Measurements from ENCODE around the gene GBA2. TPM values are rescaled to one million over a fixed set of nuclear protein-coding genes. Genes with fewer than 3 reads are reported as not detected.

GBA2 gene
- 39.2 and 41.6 TPM in 2 replicates for total RNA-seq (2014; rRNA removed; shearing (Covaris generic))
- 25.3 and 26.6 TPM in 2 replicates for polyA plus RNA-seq (2015; cell fraction: cytosol; rRNA removed)
- 172 TPM in 2 replicates for polyA plus RNA-seq (2015; cell fraction: nucleus; rRNA removed)

DNA sequence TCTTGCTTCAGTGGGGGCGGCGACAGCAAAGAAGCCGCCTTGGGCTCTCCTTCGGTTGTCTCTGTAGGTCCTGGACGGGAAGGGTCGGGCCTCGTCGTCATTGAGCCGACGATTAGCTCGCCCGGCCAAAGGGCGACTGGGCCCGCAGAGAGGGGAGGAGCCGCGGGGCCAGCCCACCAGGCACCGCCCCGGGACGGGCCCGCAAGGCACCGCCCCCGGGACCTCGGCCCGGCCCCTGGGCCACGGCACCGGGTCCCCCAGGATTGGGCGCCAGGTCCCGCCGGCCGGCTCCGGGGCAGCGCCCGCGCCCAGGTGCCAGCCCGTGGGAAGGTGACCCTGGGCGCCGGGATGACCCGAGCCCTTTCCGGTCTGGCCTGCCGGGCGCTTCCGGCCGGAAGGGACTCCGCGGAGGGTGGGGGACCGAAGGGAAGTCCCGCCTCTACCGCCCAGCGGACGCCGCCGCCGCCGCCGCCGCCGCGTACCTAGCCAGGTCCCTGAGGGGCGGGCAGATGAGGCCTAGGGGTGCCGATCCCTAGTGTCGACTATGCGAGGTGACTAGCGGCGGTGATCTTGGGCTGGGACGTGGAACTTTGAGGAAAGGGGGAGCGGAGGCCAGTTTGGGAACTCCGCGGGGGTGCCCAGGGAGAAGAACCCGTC is at the start of gene GBA2, which contains the start of gene RGP1:
Gene GBA2 (minus strand): TSS at position 371 of the 657 bp plus-strand sequence. CDS start 524 bp downstream, outside the sequence.
Gene RGP1 (plus strand): TSS at position 430 of the 657 bp plus-strand sequence. CDS start 469 bp downstream, outside the sequence.
- DNase-seq (ENCODE audit: low read depth) = peak; percentile 74

DNA sequence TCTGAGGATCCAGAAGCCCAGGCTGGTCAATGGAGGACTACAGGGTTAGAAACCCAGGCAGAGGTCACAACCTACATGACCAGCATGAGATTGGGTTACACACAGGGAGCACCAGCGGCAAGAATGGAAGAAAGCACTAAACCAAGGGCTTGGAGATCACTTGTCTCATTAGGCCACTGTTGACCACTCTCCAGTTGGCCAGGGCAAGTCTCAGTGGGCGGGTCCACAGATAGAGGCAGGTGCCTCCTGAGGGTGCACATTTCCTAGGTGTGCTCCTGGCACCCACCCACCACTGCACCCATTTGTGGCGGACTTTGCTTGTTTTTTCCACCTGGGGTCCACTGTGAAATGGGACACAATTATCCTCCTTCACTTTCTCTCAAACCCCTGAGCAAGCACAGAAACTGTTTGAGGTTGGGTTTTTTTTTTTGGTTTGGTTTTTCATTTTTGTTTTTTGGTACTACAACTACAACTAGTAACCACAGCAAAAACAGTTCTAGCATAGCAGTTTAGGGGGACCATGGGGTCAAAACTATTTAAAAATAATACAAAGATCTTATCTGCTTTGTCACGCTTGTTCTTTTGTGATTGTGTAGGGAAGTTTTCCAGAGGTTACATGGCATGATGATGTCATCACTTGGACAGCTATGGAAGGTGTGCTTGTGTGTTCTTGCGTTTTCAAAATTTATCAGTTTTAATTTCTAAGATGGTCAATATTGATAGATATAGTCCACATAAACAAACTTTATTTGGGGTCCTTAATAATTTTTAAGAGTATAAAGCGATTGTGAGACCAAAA is 48.5 kb upstream of the GBA2 start:
- DNase-seq (ENCODE audit: low read depth) = no peak

DNA sequence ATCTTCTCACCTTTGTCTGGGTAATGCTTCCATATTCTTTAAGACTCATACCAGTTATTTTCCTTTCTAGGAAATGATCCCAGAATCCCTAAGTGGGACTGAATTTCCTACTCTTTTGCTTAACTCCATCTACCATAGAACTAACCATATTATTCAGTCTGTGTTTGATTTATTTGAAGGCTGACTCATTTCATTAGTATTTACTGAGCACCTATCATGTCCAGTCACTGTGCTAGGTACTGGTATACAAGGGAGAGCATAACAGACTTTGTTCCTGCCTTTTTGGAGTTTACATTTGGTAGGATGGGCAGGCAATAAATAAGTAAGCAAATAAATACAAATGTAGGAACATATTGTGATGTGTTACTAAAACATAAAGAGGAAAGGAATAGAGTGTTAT is 46.7 kb upstream of the GBA2 start:
- peak; percentile 44 for DNase-seq (ENCODE audit: low read depth)

DNA sequence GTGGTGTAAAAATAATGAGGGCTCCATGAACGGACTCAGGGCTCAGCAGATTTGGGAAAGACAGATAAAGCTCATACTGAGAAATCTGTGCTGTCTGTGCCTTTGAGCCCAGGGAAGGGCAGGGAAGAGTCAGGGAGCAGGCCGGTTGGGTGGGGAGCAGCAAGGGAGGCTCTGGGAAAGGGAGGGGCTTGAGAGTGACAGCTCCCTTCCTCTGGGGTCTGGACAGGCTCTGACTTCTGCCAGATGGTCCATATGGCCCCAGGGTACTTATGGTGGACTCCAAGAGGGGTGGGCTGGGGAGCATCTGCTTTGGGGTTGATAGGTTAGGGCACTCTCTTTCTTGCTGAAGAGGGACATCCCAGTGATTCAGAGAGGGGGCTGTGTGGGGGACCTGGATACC is 44.4 kb upstream of the GBA2 start:
- no peak for DNase-seq (ENCODE audit: low read depth)

DNA sequence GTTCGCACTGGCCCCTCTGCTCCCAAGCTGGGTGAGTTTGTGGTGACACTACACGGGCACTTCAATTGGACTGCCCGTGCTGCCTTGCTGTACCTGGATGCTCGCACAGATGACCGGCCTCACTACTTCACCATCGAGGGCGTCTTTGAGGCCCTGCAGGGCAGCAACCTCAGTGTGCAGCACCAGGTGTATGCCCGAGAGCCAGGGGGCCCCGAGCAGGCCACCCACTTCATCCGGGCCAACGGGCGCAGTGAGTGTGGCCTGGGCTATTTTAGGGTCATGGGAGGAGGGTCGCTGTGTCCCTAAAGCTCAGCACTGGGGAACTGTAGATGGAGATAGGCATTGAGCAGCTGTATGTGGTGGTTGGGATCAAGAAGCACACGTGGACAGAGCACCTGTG is 43.8 kb upstream of the GBA2 start:
- DNase-seq (ENCODE audit: low read depth) = no peak

DNA sequence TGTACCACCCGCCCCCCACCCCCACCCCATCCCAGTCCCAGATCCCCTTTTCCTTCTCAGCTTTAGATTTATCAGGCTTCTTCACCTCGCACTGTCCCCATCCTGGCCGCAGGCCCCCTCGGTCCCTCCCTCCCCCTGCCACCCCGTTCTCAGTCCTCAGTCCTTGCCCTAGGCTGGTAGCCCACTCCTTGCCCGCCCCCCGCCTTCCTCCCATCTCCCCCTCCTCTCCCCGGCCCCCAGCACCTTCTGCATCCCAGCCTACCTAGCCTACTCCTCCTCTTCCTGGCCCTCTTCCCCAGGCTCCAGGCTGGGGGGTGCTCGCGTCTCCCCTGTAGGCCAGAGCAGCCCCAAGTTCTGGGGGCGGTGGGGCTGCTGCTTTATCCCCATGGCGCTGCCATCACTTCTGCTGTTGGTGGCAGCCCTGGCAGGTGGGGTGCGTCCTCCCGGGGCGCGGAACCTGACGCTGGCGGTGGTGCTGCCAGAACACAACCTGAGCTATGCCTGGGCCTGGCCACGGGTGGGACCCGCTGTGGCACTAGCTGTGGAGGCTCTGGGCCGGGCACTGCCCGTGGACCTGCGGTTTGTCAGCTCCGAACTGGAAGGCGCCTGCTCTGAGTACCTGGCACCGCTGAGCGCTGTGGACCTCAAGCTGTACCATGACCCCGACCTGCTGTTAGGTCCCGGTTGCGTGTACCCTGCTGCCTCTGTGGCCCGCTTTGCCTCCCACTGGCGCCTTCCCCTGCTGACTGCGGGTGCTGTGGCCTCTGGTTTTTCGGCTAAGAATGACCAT is 43.2 kb upstream of the GBA2 start:
- DNase-seq (ENCODE audit: low read depth) = no peak

DNA sequence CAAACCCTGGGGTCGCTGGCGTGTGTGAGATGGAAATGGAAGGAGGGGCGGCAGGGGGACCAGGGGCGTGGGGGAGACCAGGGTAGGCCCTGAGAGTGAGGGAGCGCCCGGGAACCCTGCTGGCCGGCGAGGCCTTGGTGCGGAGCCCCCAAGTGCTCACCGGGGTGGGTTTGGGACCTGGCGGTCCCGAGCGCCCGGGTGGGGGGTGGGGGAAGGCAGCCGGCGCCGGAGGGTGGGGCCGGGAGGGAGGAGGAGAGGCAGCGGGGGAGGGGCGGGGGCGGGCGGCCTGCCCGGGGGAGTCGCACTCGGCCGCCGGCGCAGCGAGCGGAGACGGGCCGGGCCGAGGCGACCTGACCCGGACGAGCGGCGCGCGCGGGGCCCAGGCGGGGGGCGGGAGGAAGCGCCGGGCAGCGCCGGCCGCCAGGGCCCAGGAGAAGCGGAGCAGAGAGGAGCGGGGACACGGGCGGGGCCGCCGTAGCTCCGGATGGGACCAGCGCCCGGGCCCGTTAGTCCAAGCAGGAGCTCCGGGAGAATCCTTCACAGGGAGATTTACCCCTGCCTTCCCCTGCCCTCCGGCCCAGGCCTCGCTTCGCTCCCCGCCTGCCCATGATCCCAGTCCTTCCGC is 42.4 kb upstream of the GBA2 start, which contains the start of gene NPR2:
Gene NPR2 (plus strand): TSS at position 295 of the 625 bp plus-strand sequence. CDS start 818 bp downstream, outside the sequence.
- no peak for DNase-seq (ENCODE audit: low read depth)

DNA sequence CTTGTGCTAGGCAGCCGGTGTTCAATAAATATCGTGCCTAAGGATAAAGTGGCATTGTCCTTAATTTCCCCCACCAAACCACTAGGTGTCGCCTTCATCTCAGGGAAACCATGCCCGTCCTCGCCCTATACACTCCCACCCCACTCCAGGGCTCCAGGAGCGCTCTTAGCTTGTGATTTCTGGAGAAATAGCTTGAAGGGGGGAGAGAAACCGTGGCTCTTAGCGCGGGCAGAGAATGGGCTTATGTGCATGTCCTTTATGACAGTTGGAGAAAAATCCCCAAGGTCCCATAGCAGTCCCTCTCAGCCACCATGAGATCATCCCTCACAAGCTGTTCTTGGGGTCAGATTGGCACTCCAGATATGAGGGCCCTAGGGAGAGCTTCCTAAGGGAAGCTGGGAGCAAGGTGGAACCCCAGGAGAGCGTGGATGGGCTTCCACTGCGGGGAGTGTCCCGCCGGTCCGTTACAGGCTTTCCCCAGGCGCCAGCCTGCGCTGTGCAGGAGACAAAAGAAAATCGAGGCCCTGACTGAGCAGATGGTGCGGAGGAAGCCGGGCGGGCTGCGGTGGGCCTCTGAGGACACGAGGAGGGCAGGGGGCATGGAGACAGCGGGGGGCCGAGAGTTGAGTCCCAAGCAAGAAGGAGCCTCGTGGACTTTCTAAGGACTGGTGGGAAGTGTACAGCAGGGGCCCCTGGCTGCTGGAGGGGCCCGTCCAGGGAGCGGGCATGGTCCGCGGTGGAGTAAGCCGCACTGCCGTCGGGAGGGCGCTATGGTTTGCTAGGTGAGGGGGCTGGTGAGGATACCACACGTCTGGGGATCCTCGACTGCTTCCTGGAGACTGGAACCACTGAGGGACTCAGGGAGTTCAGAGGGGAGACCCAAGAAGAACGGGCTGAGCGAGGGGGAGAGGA is 41.6 kb upstream of the GBA2 start:
- DNase-seq (ENCODE audit: low read depth) = peak; percentile 77

DNA sequence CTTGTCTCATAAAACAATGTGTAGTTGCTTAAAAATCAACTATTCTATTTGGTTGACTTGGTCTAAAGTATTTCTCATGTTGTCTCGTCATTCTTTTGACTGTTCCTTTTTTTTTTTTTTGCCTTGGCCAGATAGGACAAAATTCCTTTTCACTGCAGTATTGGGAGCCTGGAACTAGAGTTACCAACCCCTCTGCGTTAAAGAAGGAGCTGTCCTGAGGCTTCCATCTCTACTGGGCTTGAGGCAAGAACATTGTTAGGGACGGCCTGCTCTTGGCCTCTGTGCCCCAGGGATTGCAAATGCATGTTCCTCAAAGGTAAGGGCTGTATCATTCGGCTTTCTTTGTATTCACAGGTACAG is 41.0 kb upstream of the GBA2 start:
- no peak for DNase-seq (ENCODE audit: low read depth)

DNA sequence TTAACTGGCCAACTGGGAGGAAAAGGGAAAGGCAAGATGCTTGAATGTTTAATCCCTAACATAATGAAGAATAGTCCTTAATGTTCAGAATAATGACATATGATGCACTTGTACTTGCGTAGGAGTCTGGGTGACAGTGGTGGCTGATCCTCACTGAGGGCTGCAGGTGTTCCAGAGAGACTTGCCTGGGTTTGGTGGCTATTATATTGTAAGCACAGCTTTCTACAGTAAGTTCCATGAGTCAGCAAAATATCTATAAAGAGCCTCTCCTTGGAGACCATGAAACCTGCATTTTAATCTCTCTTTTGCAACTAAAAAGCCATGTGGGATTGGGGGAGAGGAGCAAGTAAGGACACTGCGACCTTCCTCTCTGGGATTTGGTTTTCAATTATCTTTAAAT is 40.5 kb upstream of the GBA2 start:
- no peak for DNase-seq (ENCODE audit: low read depth)

DNA sequence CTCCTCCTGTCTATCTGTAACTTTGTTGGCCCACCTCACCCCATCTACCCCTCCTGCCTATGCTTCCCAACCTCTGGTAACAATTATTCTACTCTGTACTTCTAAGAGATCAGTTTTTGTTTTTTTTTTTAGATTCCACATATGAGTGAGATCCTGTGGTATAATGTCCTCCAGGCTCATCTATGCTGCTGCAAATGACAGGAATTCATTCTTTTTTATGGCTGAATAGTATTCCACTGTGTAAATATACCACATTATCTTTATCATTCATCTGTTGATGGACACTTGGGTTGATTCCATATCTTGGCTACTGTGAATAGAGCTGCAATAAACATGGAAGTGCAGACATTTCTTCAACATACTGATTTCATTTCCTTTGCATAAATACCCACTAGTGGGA is 34.4 kb upstream of the GBA2 start:
- DNase-seq (ENCODE audit: low read depth) = no peak

DNA sequence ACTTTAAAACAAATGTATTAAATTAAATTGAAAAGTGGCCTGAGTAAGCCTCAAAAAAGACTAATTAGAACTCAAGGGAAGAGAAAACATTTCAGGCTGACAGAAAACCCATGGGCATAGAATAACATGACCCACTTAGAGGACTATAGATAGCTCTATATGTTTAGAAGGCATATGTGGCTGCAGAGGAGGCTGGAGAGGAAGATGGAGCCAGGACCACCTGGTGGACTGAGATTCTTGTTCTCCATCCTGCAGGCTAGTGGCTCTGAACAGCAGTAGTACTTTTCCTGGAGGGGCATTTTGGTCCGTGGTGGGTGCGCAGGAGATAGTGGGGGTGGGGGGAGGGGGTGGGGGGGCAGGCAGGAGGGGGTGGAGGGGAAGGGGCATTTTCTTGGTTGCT is 32.0 kb upstream of the GBA2 start:
- no peak for DNase-seq (ENCODE audit: low read depth)

DNA sequence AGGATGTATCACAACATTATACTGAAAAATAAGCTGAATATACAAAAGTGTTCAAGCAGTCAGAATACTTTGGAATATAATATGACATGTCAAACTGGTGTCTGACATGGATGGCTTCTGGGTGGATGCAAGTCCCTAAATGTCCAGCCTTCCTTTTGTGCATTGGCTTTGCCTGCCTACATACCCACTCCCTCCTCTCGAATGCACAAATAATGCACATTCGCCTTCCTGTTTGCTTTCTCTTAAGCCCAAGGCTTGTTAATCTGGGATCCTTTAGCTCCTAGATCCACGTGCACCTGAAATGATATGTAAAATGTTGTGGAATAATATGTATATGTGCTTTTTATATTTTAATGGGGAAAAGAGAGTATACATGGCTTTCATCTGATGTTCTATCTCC is 29.5 kb upstream of the GBA2 start:
- no peak for DNase-seq (ENCODE audit: low read depth)

DNA sequence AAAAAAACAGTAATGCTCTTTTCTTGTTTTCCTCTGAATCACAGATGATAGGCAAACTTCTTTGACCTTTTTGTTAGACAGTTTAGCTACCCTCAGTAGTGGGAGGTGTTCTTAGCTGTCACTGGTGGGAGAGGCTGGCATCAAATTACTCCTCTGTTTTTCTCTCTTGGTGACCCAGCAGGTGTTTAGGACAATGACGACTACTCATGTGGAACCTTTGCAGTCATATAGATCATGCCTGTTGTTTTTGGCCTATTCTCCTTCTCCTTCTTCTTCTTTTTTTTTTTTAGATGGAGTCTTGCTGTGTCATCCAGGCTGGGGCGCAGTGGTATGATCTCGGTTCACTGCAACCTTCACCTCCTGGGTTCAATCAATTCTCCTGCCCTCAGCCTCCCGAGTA is 27.0 kb upstream of the GBA2 start:
- no peak for DNase-seq (ENCODE audit: low read depth)

DNA sequence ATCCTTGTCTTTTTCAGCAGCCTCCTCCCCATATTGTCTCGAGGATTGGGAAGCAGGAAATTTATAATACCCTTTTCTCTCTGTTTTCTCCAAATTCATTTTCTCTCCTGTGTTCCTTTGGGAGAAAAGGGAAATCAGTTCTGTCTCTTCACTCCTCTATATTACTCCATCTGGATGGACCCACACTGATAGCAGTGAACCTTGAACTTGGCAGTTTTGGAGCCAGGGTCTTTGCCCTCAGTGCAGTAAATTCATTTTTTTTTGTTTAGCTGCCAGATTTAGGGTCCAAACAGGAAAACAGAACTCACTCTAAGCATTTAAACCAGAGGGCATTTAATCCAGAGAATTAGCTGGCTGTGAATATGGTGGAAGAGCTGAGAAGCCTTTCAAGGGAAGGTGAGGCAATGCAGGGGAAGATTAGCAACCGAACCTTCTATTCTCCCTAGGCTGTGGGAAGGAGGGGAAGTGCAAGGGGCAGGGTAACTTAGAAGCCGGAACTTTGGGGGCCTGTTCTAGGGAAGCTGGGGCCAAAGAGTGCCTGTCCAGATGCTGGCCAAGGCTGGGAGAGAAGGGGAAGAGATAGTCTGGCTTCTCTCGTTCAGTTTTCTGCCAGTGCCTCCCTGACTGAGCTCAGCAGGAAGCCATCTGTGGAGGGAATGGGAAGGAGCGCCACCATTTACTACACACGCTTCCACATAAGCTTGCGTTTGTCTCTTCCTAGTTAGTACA is 26.0 kb upstream of the GBA2 start:
- DNase-seq (ENCODE audit: low read depth) = no peak

DNA sequence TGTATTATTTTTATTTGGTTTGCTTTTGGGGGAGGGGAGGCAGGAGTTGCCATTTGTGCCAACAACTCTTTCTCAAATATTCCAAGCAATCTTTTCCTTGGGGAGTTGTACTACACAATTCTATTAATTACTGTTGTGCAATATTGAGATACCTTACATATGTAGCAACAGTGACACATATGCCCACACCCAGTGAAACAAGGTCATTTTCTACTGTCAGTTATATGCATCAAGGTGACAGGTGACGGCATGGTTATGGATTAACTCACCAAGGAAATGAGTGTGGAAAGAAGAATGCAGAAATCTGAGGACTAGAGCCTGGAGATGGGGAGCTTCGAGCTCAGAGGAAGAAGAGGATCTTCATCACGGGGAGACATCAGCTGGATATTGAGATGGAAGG is 22.9 kb upstream of the GBA2 start:
- DNase-seq (ENCODE audit: low read depth) = peak; percentile 47

DNA sequence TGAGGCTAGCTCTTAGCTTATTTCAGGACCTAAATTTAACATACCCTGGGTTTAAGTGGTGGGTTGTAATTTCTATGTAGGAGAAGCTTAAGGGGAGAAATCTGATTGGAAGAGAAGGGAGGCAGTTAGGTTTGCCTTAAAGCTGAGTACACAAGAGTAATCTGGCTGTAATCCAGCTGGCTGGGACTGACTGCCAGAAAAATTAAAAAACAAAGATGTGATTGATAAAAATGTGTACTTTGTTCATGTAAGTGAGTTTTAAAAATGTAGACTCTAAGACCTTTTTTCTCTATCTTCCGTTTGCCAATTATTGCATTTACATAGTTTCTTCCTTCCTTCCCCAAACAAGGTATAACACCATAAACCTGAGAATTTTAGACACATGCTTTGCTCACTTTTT is 22.5 kb upstream of the GBA2 start:
- no peak for DNase-seq (ENCODE audit: low read depth)

DNA sequence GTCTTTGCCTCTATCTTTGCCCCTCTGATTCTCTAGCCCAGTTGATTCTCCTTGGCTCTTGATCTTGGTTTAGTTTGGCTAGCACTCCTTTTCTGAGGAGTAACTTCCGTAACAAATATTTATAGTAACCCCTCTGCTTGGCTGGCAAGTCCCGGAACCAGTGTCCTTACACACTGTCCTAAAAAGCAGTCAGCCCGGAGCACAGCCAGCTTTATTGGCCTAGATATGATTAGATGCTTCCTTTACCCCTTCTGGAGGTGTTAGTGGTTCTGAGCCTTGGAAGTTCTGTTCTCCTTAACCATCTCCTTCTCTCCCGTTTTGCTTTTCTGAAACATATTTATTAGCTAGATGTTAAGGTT is 22.0 kb upstream of the GBA2 start:
- DNase-seq (ENCODE audit: low read depth) = no peak

DNA sequence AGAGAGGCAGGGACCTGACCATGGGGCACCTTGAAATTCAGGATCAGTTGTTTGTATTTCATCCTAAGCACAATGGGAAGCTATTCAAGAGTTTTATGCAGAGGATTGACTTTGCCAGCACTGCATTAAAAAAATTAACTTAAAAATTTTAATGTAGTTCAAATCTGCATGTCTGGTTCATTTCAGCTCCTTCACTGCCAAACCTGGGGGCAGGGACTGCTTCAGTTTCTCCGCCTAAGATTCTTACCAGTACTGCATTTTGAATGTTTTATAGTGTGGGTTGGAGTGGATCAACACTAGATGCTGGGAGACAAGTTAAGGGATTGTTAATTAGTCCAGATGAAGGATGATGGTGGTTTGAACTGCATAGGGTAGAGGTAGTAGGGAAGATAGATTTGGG is 20.7 kb upstream of the GBA2 start:
- no peak for DNase-seq (ENCODE audit: low read depth)

DNA sequence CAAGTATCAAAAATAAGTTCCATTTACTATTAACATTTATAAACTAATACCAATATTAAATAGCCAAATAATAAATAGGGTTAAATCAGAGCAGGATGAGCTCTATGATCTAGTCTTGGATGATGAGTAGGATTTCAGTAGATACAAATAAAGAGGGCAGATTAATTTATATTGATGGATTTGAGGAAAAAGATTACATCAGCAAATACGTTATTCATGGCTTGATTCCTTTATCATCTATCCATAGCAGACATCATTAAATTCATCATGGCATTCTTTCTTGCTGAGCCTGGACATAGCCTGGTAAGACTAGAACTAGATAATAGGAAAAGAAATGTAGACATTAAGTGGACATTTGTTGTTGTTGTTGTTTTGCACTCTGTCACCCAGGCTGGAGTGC is 18.4 kb upstream of the GBA2 start:
- DNase-seq (ENCODE audit: low read depth) = no peak
